ENCODE measurements around the gene MYH14. TPM values are rescaled to one million over a fixed set of nuclear protein-coding genes. Genes with fewer than 3 reads are reported as not detected.

Gene MYH14
- polyA plus RNA-seq, 3 donors = not detected

- Mint-ChIP-seq H3K4me1 (peaks cover 3% of the 10 kb centered on the region), H3K9me3 (peaks cover 0 to 18% (median 7%) of the 10 kb centered on the region in 7 donors), H3K36me3 (peaks cover 4 to 9% of the 10 kb centered on the region in 2 donors), H3K27me3 (ENCODE audit: low read depth in 3 of 3) (peaks cover 38 to 55% (median 54%) of the 10 kb centered on the region in 3 donors), H3K4me3 (no peak overlapping the region), H3K27ac (no peak overlapping the region)
- Histone ChIP-seq H3K79me2 (ENCODE audit: insufficient read depth, low read length) (no peaks in the 10 kb centered on the region), H3K27me3 (ENCODE audit: control insufficient read depth in 2 of 2, insufficient read depth in 2 of 2, low read length in 2 of 2) (peaks cover 24 to 40% of the 10 kb centered on the region in 2 donors), H3K36me3 (replicated peaks in 1 of 2; ENCODE audit: control insufficient read depth in 1 of 2, insufficient read depth in 2 of 2, low read length in 2 of 2) (peaks cover 0 to 2% of the 10 kb centered on the region in 2 donors), H3K4me3 (replicated peaks in 1 of 3; ENCODE audit: low read depth in 2 of 3, low read length in 3 of 3) (no peak overlapping the region), H3K9me3 (replicated peaks in 1 of 2; ENCODE audit: control insufficient read depth in 1 of 2, insufficient read depth in 1 of 2, low read length in 2 of 2) (peaks cover 0 to 12% of the 10 kb centered on the region in 2 donors), H4K20me1 (ENCODE audit: insufficient read depth, low read length) (peaks cover 18% of the 10 kb centered on the region), H2AFZ (ENCODE audit: insufficient read depth, low read depth, low read length, poor library complexity, severe bottlenecking) (no peak overlapping the region), H3K4me1 (ENCODE audit: control insufficient read depth in 1 of 2, insufficient read depth in 2 of 2, low read length in 2 of 2) (peaks cover 0 to 4% of the 10 kb centered on the region in 2 donors), H3K27ac (ENCODE audit: low read depth in 1 of 2, low read length in 2 of 2) (no peak overlapping the region), H3K9ac (ENCODE audit: insufficient read depth, low read length, poor library complexity, severe bottlenecking) (no peak overlapping the region), H3K4me2 (replicated peaks; ENCODE audit: extremely low read depth, low read length, poor library complexity, severe bottlenecking) (no peak overlapping the region)
- TF ChIP-seq CTCF (IDR thresholded peaks at IDR 0.05) = no peak
- DNase-seq = no peak
- intact Hi-C loops (cut with micrococcal nuclease) = no loop called here
- WGBS (ENCODE audit: insufficient coverage) = 93% methylated on average over 8 of the region's 8 CpGs
These were observed 115.0 kb downstream of the MYH14 start for GRCh38 chr19:50318438-50318837.

DNA sequence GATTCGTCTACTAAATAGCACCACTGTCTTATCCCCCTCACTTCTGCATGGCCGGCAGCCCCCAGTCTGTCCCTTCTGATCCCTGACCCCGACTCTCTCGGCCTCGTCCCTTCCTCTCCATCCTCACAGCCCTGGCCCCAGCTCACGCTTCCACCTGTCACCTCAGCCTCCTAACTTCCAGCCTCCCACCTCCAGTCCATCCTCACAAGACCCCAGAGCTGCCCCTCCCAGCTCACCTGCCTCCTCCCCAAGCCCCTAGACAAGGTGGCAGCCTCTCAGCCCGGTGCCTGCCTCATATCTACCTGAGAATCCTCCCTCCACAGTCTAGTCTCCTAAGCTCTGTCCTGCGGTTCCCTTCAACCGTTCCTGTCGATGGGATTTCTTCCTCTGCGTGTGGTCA is 115.7 kb downstream of the MYH14 start:
- Histone ChIP-seq H2AFZ (ENCODE audit: insufficient read depth, low read depth, low read length, poor library complexity, severe bottlenecking) (no peak overlapping the region), H3K27ac (ENCODE audit: low read depth in 1 of 2, low read length in 2 of 2) (no peak overlapping the region), H3K36me3 (replicated peaks in 1 of 2; ENCODE audit: control insufficient read depth in 1 of 2, insufficient read depth in 2 of 2, low read length in 2 of 2) (peaks cover 0 to 6% of the 10 kb centered on the region in 2 donors), H4K20me1 (ENCODE audit: insufficient read depth, low read length) (peaks cover 25% of the 10 kb centered on the region), H3K4me2 (replicated peaks; ENCODE audit: extremely low read depth, low read length, poor library complexity, severe bottlenecking) (no peak overlapping the region), H3K4me3 (replicated peaks in 1 of 3; ENCODE audit: low read depth in 2 of 3, low read length in 3 of 3) (no peak overlapping the region), H3K9ac (ENCODE audit: insufficient read depth, low read length, poor library complexity, severe bottlenecking) (no peak overlapping the region), H3K9me3 (replicated peaks in 1 of 2; ENCODE audit: control insufficient read depth in 1 of 2, insufficient read depth in 1 of 2, low read length in 2 of 2) (peaks cover 0 to 6% of the 10 kb centered on the region in 2 donors), H3K27me3 (ENCODE audit: control insufficient read depth in 2 of 2, insufficient read depth in 2 of 2, low read length in 2 of 2) (peaks cover 17 to 33% of the 10 kb centered on the region in 2 donors), H3K4me1 (ENCODE audit: control insufficient read depth in 1 of 2, insufficient read depth in 2 of 2, low read length in 2 of 2) (peaks cover 0 to 4% of the 10 kb centered on the region in 2 donors), H3K79me2 (ENCODE audit: insufficient read depth, low read length) (no peaks in the 10 kb centered on the region)
- 85% methylated on average over 10 of the region's 11 CpGs for WGBS (ENCODE audit: insufficient coverage)
- Mint-ChIP-seq H3K9me3 (peaks cover 0 to 16% (median 6%) of the 10 kb centered on the region in 7 donors), H3K27me3 (ENCODE audit: low read depth in 3 of 3) (peaks cover 32 to 48% (median 47%) of the 10 kb centered on the region in 3 donors), H3K27ac (no peak overlapping the region), H3K4me1 (peaks cover 3% of the 10 kb centered on the region), H3K4me3 (no peak overlapping the region), H3K36me3 (peaks cover 8 to 13% of the 10 kb centered on the region in 2 donors)
- no peak for TF ChIP-seq CTCF (IDR thresholded peaks at IDR 0.05)
- no peak for DNase-seq
- intact Hi-C loops (cut with micrococcal nuclease) = no loop called here

Measured in CD14-positive monocyte (primary cell).